Stimulated activated CD8-positive, alpha-beta memory T cell treated with anti-CD3 and anti-CD28 coated beads, Interleukin-2, amount 100 ng/mL, for 48 hours (primary cell): Measurements from ENCODE around the gene PPT2.
"Not testable (repeated sequence)": the region's sequence is repeated elsewhere in the genome, so short reads cannot be mapped to it uniquely, and the experiment has no call there.

Source experiments
- DNase-seq, 2 donors: peaks; one replicate each; pipeline ENCODE4 v3.0.0-alpha.2; 2020; ENCODE audit warnings: low read depth in 2 of 2

The PPT2 gene

GRCh38 chr6:32127717-32128592 lies 26.0 kb upstream of the PPT2 start, which contains the start of gene ATF6B:
TSS of gene ATF6B (minus strand) at chr6:32128246. CDS start at chr6:32128207, 39 bp downstream.
- peak; percentile 91 to 94 for DNase-seq

- DNase-seq = no peak
Measured at GRCh38 chr6:32128751-32129296, 25.1 kb upstream of the PPT2 start.

DNA sequence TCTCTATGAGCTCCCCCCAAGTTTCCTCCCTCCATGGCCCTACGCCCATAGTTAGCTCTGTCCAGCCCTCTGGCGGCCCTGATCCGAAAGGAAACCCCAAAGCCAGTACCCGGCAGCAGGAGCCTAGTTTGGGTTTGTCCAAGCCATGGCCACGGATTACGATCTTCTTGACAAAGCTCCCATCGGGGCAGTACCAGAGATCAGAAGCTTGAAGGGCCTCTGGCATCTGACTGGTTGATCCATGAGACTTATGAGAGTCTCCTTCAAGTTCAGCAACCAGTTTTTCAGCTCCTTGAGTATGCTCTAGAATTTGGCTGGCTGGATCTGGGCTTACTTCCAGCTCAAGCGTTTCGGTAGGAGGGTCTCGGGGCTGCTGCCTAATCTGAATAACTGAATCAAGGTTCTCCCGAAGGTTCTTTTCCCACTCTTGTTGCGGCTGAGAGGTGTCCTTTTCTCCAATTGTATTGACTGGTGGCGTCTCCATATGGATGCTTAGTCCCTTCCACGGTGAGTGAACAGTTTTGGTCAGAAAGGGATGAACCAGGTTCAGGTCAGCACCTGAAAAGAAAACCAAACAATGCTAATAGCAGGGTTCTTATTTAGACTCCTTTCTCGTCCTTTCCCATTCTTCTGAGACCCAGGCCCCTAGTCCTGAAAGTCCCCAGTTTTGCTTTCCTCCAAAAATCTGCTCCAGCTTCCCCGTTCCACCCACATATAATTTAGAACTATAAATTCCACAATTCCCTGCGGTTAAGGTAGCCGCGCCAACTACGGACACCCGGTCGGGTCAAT lies 24.4 kb upstream of the PPT2 start:
- no peak for DNase-seq

- no peak for DNase-seq
Measured at GRCh38 chr6:32131439-32131948, 22.4 kb upstream of the PPT2 start.

DNA sequence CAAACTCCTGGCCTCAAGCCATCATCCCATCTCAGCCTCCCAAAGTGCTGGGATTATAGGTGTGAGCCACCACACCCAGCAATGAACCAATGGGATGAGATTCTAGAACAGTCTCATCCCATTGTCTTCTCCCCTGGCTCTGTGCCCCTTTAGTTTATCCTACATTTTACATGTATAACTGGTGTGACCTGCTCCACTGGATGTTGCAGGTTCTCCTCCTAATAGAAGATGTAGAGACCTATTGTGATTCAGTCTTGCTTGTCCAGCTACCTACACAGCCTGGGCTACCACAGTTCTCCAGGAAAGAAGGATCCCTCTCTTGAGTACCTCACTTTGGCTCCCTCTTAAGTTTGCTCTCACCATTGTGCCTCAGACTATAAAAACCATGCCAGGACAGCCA lies 21.8 kb upstream of the PPT2 start:
- DNase-seq = no peak

GRCh38 chr6:32133786-32134185 lies 20.2 kb upstream of the PPT2 start:
- DNase-seq = no peak

DNA sequence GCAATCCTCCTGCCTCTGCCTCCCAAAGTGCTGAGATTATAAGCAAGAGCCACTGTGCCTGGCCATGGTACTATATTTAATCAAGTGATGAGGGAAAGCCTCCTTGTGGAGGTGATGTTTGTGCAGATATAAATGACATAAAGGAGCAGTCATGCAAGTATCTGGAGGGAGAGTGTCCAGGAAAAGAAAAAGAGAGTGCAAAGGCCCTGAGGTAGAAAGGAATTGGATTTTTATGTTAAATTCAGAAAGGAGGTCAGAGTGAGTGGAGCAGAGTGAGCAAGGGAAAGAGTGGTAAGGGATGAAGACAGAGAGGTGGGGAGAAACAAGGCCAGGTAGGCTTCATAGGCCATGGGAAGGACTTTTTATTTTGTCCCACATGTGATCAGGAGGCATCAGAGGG lies 16.5 kb upstream of the PPT2 start:
- no peak for DNase-seq

DNA sequence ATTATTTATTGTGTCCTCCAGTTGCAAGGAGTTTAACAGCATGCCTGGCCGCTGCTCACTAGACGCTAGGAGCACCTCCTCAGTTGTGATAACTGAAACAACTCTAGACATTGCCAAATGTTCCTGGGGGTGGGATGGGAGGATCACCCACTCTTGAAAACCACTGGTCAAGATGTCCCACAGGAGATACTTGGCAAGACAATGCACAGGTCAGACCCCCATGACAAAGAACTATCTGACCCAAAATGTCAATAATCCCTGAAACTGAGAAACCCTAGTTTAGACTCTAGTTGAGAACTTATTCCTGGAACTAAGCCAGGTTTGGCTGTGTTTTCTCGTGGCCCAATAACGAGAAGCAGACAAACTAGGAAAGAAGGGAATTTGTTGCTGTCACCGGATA lies 14.4 kb upstream of the PPT2 start:
- no peak for DNase-seq

DNA sequence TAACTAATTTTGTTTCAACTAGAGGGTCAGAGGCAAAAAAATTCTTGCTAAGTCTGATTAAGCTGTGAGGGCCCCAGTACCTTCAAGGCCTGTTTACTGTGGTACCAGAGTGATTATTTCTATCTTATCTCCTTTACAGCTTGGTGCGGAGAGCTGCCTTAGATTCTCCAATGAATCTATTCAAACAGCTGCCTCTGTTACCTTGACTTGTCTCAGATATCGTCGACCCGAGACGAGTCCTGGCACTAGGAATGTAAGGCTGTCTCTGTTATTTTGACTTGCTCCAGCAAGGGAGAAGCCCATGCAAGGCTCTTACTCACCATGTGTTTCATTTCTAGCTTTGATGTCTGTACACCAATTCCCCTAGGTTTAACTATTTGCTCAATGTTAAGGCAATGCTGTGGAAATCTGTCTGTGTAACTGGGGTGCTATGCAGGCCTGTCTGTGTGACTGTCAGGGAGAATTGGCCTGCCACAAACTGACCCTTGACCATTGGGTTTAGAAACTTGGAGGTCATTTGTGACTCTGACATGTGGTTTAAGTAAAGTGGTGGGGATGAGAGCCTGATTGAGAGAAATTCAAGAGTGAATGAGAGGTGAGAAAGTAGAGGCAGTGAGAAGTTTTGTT lies 13.4 kb upstream of the PPT2 start:
- no peak for DNase-seq

DNA sequence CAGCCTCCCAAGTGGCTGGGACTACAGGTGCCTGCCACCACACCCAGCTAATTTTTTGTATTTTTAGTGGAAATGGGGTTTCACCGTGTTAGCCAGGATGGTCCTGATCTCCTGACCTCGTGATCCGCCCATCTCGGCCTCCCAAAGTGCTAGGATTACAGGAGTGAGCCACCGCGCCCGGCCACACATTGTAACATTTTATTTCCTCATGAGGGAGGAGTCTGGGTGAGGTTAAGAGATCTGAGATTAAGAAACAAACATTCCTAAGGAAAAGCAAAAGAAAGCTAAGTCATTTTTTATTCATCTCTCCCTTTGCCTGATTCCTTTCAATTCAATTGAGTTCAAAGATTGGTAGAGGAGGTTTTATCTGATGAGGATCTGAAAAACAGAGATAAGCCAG lies 9.7 kb upstream of the PPT2 start:
- not testable (repeated sequence) for DNase-seq

DNA sequence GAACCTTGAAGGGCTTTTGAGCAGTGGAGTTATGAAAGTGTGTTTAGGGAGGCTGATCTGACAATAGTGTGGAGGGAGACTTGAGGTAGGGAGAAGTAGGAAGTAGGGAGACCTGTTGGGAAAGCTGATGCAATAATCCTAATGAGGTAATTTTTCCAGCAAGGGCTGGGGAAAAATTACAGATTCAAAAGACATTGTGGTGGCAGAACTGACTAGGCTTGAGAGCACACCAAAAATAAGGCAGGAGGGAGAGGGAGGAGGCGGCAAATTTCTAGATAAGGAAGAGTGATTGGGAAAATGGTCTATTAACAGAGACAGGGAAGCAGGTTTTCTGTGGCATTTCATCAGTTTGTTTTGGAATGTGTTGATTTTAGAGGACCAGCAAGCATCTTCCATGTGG lies 7.7 kb upstream of the PPT2 start:
- DNase-seq = no peak

GRCh38 chr6:32146687-32147086 lies 7.3 kb upstream of the PPT2 start:
- DNase-seq = no peak

- no peak for DNase-seq
Measured at GRCh38 chr6:32147401-32148132, 6.4 kb upstream of the PPT2 start.

DNA sequence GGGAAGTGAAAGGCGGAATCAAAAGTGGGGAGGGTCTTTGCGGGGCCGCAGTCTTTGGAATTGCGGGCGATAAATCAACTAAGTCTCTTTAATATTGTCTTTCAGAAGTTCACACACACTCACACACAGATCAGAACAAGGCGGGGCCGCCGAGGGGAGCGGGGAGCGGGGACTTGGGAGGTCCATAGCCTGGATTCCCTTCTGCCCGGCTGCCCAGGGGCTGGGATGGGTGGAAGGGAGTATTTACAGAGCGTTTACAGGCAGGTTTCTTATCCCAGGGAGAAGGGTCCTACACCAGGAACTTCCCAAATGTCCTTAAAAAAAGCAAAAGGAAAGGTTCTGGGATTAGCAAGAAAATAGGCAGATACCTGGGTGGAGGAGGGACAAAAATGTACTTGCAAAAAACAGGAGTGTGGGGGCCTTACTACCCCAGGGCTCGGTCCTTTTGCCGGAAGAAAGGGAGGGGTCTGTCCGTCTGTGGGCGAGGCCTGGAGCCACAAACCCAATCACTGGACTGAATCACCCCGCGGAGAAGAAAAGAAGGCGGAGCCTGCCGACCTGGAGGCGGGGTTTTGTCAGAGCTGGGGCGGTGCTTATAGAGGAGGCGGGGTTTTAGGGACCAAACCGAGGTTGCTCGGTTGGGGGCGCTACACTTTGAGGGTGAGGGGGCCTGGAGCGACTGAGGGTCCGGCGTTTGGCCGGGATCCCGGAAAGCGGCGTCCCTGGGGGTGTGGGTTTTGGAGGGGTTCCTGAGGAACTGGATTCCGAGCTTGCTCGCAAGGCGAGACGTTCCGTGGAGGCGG lies 5.5 kb upstream of the PPT2 start:
- peak; percentile 44 to 67 for DNase-seq

DNA sequence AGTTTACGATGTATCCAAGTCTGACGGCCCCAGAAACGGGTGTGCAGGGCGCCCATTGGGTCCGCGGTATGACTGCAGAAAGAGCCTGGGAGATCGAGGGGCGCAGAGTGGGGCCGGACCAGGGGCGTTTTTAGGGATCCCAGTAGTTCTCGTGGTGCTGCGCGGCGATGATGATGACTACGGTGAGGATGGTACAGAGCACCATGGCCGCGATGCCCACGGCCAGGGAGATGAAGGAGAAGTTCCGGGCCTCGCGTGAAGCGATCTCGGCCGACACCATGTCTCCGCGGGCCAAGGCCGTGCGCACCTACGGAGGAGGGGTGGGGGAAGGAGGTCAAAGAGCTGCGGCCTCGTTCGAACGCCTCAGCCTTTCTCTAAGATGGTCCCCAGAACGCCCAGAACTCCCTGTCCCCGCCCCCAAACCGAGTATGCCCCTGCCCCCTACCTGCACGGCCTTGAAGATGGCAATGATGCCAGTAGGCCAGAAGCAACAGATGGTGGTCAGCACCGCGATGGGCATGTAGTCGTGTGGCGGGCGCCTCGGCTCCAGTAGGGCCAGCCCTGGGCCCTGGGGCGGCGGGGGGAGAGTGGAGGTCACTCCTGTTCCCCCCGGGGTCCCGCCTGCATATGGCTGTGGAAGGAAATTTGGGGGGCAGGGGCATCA lies 4.7 kb upstream of the PPT2 start:
- DNase-seq = no peak

GRCh38 chr6:32149932-32150870 lies 3.7 kb upstream of the PPT2 start:
- no peak for DNase-seq

DNA sequence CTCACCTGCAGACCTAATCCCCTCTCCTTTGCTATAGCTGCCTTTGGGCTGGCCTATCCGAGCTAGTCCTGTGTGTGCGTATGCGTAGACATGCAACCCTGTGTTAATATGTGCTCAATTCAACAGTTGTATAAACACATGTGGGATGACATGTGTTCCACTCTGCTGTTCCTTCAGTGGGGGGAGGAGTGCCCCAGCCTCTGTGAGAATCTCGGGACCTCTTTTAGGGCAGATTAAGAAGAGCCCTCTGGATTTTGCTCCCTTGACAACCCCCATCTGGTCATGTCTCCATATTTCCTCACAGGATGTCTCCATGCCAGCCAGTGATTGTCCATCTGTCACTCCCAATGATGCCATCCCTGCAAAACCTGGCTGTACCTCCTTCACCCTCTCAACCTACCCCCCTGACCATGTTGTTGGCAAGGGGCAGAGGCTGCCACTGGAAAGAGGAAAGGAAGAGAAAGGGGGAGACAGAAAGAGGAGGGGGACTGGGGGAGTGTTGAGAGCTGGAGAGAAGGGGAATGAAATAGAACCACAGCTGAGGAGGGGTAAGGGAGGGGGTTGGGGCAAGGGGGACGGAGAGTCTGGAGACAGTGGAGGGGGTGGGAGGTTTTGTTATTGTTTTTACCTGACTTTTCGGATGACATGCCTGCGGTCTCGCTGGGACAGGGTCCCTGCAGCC lies 2.6 kb upstream of the PPT2 start:
- no peak for DNase-seq
